Mucosa of descending colon (tissue), 3 donors: ENCODE results near the gene NUP85. TPM values are rescaled to one million over a fixed set of nuclear protein-coding genes. Genes with fewer than 3 reads are reported as not detected.
"Not testable (repeated sequence)": the region's sequence is repeated elsewhere in the genome, so short reads cannot be mapped to it uniquely, and the experiment has no call there.

Experiments
- ATAC-seq: fragments of 200-7000 bp; cut with Tn5 transposase; one replicate; pipeline ENCODE4 v1.9.1; 2020; ENCODE audit warnings: mild to moderate bottlenecking, moderate library complexity
- DNase-seq, 3 donors: peaks; one replicate each; pipeline ENCODE4 v3.0.0-alpha.2; 2020
- H3K36me3 ChIP-seq: fragments of 200-600 bp; one replicate; pipeline ENCODE4 v1.8.0; 2021; ENCODE audit warnings: low read depth, mild to moderate bottlenecking
- H3K4me1 ChIP-seq: fragments of 200-600 bp; one replicate; pipeline ENCODE4 v1.8.0; 2021; ENCODE audit warnings: low read depth, mild to moderate bottlenecking
- H3K4me3 ChIP-seq: fragments of 200-600 bp; one replicate; pipeline ENCODE4 v1.8.0; 2021; ENCODE audit warnings: mild to moderate bottlenecking
- H3K9me3 ChIP-seq: fragments of 200-600 bp; one replicate; pipeline ENCODE4 v1.8.0; 2021; ENCODE audit warnings: mild to moderate bottlenecking
- intact Hi-C, 2 donors: fragments of 100-400 bp; cut with DNase I in 1 of 2; cut with micrococcal nuclease in 1 of 2; formaldehyde crosslinking; loops; one replicate each; pipeline versions ENCODE4 v1.11.0 to v1.11.1; 2022; cut with DNase I, micrococcal nuclease
- total RNA-seq, 3 donors: library from RNA; stranded (reverse); fragmentation: NEBNext Ultra II Directional in 2 of 3; extraction: Animal tissue kit (Norgen Biotek cat#: 25700) in 2 of 3; gene quantifications; one replicate each; pipeline versions ENCODE4 v1.2.1 to v1.2.4, GENCODE V29; 2021 to 2023
- TF ChIP-seq, protein P1 (sequence below): fragments of 200-600 bp; IDR thresholded peaks from one replicate; pipeline ENCODE4 v1.8.0; 2022; ENCODE audit warnings: antibody characterized with exemption, mild to moderate bottlenecking
- donor health status: DM: no; HTN: no; CAD: no; lungs with moderate emphysema.
- donor health status: DM: no; HTN: no; CAD: no.
- donor health status: DM: no; HTN: yes; CAD: no.

NUP85 gene
- total RNA-seq, 3 donors from 2014 or later, result 48.4 to 63.4 (median 62.2) TPM

DNA sequence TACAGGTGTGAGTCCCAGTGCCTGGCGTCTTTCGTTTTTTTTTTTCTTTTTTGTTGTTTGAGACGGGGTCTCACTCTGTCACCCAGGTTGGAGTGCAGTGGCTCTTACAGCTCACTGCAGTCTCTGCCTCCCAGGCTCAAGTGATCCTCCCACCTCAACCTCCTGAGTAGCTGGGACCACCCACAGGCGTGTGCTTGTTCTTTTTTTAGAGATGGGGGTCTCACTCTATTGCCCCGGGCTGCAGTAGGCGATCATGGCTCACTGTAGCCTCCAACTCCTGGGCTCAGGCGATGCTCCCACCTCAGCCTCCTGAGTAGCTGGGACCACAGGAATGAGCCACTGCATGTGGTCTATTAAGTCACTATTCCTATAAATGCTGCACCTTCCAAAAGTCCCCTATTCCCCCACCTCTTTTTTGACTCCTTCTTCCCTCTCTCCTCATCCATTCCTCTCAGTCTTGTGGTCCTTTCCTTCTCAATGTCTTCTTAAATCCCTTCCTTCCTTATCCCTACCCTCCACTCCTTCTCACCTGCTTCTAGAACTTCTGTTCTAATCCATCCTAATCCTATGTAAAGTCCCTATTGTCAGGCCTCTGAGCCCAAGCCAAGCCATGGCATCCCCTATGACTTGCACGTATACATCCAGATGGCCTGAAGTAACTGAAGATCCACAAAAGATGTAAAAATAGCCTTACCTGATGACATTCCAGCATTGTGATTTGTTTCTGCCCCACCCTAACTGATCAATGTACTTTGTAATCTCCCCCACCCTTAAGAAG is 46.7 kb downstream of the NUP85 start:
- ATAC-seq (no peak), DNase-seq (no peak)
- Histone ChIP-seq H3K4me1 (no peaks in the 10 kb centered on the region), H3K4me3 (no peak overlapping the region), H3K9me3 (no peaks in the 10 kb centered on the region), H3K36me3 (no peaks in the 10 kb centered on the region)
- intact Hi-C loops, result no loop called here
- TF ChIP-seq, protein P1, sequence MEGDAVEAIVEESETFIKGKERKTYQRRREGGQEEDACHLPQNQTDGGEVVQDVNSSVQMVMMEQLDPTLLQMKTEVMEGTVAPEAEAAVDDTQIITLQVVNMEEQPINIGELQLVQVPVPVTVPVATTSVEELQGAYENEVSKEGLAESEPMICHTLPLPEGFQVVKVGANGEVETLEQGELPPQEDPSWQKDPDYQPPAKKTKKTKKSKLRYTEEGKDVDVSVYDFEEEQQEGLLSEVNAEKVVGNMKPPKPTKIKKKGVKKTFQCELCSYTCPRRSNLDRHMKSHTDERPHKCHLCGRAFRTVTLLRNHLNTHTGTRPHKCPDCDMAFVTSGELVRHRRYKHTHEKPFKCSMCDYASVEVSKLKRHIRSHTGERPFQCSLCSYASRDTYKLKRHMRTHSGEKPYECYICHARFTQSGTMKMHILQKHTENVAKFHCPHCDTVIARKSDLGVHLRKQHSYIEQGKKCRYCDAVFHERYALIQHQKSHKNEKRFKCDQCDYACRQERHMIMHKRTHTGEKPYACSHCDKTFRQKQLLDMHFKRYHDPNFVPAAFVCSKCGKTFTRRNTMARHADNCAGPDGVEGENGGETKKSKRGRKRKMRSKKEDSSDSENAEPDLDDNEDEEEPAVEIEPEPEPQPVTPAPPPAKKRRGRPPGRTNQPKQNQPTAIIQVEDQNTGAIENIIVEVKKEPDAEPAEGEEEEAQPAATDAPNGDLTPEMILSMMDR, result no peak

- H3K9me3 ChIP-seq, H3K4me3 ChIP-seq, ATAC-seq, intact Hi-C loops, DNase-seq, H3K36me3 ChIP-seq, H3K4me1 ChIP-seq: not testable (repeated sequence)
These were observed 50.6 kb downstream of the NUP85 start for GRCh38 chr17:75255954-75256698.

DNA sequence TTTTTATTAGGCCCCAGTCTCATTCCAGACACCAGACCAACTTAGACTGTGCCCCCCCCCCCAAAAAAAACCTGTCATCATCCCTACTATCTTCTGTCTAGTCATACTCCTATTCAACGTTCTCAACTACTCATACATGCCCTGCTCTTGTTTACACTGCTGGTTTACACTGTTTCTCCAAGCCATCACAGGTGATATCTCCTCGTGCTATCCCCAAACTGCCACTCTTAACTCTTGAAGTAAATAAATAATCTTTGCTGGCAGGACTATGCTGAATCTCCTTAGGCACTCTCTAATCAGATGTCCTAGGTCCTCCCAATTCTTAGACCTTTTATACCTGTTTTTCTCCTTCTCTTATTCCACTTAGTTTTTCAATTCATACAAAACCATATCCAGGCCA is 51.7 kb downstream of the NUP85 start:
- H3K9me3 ChIP-seq, DNase-seq, H3K4me3 ChIP-seq, intact Hi-C loops, H3K36me3 ChIP-seq, ATAC-seq, H3K4me1 ChIP-seq: not testable (repeated sequence)

GRCh38 chr17:75260641-75261335 is 55.3 kb downstream of the NUP85 start:
- DNase-seq (no peak), ATAC-seq (peak; percentile 19)
- TF ChIP-seq, protein P1, result no peak
- H3K36me3 ChIP-seq, result no peaks in the 10 kb centered on the region
- intact Hi-C loops, result no loop called here
- no peaks in the 10 kb centered on the region for H3K9me3 ChIP-seq
- H3K4me3 ChIP-seq, result peak overlapping the region; percentile 91
- peaks cover 16% of the 10 kb centered on the region for H3K4me1 ChIP-seq

DNA sequence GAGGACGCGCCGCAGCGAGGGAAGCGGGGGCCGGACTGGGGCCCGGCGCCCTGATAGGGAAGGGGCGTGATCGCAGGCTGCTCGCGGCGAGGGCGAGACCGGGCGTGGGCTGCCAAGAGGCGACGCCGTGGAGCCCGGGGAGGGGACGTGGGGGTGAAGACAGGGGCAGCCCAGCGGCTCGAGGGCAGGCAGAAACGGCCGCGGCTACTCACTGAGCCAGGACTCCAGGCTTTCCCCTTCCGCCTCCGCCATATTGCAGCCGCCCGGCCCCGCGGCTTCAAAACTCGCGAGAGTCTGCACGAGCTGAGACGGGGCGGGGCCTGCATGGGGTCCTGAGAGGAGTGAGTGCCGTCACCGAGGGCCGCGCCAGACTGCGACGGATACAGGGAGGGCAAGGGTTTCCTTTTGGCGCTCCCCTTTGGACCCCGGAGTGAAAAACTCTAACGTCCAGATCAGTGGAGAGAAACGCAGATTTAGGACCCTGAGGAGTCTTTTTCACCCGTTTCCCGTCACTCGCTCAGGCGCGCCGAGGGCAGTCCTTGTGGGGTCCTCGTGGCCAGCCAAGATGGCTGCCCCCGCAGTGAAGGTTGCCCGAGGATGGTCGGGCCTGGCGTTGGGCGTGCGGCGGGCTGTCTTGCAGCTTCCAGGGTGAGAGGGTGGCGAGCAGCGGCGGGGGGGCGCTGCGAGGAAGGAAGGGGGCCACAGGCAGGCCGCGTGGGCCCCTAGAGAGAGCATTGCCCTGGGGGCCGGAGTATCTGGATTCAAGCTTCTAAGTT is 56.0 kb downstream of the NUP85 start, which contains the start of the genes GGA3 and MRPS7:
TSS of gene GGA3 (minus strand) at position 271 of the 776 bp plus-strand sequence. CDS start at position 252, 19 bp downstream.
TSS of gene MRPS7 (plus strand) at position 544 of the 776 bp plus-strand sequence. CDS start at position 566, 22 bp downstream.
- ATAC-seq (peak; percentile 98), DNase-seq (peak; percentile 97)
- Histone ChIP-seq H3K4me3 (peak within 1 kb of the TSS; percentile 91), H3K4me1 (peaks cover 16% of the 10 kb centered on the region), H3K36me3 (peaks cover 2% of the 10 kb centered on the region), H3K9me3 (no peaks in the 10 kb centered on the region)
- intact Hi-C loops, result no loop called here
- TF ChIP-seq, protein P1, result no peak

DNA sequence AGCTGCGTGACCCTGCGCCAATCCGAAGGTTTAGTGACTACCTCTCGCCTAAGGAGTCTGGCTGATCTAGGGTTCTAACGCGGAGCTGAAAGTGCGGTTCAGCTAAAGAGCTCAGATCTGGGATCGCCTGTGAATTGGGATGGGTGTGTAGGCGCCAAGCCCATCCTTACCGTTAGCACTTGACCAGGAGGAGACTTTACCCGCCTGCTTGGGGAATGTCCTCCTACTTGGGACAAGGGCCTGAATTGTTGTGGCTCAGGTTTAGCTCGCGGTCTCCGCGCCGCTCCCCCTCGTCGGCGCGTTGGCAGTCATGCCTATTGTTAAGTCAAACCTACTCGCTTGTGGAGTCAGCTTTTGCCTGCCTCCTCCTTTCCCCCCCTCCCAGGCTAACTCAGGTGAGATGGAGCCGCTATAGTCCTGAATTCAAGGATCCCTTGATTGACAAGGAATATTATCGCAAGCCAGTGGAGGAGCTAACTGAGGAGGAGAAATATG is 56.7 kb downstream of the NUP85 start:
- no peak for DNase-seq
- peak overlapping the region; percentile 91 for H3K4me3 ChIP-seq
- intact Hi-C loops, result no loop called here
- TF ChIP-seq, protein P1, result no peak
- H3K4me1 ChIP-seq, result peaks cover 20% of the 10 kb centered on the region
- H3K36me3 ChIP-seq, result peaks cover 8% of the 10 kb centered on the region
- H3K9me3 ChIP-seq, result no peaks in the 10 kb centered on the region
- peak; percentile 27 for ATAC-seq
